Astrocyte (in vitro differentiated cells and primary cell): Measurements from ENCODE around the gene ATP5MK.

Experiments used
- EZH2 ChIP-seq: IDR thresholded peaks from 2 replicates; pipeline ENCODE4 v1.6.1; 2012; ENCODE audit warnings: mild to moderate bottlenecking, low read length, inconsistent platforms; ENCODE audit not compliant: insufficient read depth
- TF ChIP-seq, protein P1 (sequence below): IDR thresholded peaks from 2 replicates; pipeline ENCODE4 v1.5.1; 2011; ENCODE audit warnings: low read depth, mild to moderate bottlenecking, inconsistent platforms, low read length, moderate library complexity; ENCODE audit not compliant: insufficient read depth

DNA sequence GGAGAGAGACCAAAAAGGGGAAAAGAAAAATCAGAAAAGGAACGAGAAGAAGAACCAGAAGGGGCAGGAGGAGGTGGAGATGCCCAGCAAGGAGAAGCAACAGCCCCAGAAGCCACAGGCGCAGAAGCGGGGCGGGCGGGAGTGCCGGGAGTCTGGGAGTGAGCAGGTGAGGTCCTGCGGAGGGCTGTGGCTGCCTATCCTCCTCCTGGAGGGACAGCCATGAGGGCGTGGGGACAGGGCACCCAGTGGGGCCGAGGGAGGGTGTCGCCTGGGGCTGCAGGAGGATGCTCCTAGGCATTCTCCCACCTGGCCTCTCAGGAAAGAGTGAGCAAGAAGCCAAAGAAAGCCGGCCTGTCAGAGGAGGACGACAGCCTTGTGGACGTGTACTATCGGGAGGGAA is 44.1 kb upstream of the ATP5MK start:
- TF ChIP-seq, protein P1, sequence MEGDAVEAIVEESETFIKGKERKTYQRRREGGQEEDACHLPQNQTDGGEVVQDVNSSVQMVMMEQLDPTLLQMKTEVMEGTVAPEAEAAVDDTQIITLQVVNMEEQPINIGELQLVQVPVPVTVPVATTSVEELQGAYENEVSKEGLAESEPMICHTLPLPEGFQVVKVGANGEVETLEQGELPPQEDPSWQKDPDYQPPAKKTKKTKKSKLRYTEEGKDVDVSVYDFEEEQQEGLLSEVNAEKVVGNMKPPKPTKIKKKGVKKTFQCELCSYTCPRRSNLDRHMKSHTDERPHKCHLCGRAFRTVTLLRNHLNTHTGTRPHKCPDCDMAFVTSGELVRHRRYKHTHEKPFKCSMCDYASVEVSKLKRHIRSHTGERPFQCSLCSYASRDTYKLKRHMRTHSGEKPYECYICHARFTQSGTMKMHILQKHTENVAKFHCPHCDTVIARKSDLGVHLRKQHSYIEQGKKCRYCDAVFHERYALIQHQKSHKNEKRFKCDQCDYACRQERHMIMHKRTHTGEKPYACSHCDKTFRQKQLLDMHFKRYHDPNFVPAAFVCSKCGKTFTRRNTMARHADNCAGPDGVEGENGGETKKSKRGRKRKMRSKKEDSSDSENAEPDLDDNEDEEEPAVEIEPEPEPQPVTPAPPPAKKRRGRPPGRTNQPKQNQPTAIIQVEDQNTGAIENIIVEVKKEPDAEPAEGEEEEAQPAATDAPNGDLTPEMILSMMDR: no peak
- TF ChIP-seq EZH2: no peak
